ENCODE data around the gene PLA2G2C. TPM values are rescaled to one million over a fixed set of nuclear protein-coding genes. Genes with fewer than 3 reads are reported as not detected.

The PLA2G2C gene
- total RNA-seq, 1 experiment from 2014 or later: not detected

- TF ChIP-seq EMX1 (CRISPR knock-in tag; IDR thresholded peaks at IDR 0.05) (no peak), KAT7 (CRISPR knock-in tag; IDR thresholded peaks at IDR 0.05; ENCODE audit: borderline replicate concordance) (no peak), OVOL2 (CRISPR knock-in tag; IDR thresholded peaks at IDR 0.05; ENCODE audit: borderline replicate concordance) (no peak), ETV6 (CRISPR knock-in tag; IDR thresholded peaks at IDR 0.05) (no peak), FOXK1 (CRISPR knock-in tag; IDR thresholded peaks at IDR 0.05) (no peak)
- TF ChIP-seq, protein P1, sequence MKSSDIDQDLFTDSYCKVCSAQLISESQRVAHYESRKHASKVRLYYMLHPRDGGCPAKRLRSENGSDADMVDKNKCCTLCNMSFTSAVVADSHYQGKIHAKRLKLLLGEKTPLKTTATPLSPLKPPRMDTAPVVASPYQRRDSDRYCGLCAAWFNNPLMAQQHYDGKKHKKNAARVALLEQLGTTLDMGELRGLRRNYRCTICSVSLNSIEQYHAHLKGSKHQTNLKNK (CRISPR knock-in tag; IDR thresholded peaks at IDR 0.05): no peak
These were observed 49.3 kb downstream of the PLA2G2C start (continued) for GRCh38 chr1:20137055-20137454.

DNA sequence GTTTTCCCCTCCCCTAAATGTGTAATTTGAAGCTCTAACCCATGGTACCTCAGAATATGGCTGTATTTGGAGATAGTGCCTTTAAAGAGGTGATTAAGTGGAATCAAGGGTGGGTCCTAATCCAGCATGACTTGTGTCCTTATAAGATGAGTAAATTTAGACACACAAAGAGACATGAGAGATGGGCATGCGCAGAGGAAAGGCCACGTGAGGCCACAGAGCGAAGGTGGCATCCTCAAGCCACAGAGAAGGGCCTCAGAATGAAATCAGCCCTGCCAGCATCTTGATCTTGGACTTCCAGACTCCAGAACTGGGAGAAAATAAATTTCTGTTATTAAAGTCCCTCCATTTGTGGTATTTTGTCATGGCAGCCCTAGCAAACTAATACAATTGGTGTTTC is 50.1 kb downstream of the PLA2G2C start:
- no peak for TF ChIP-seq ZNF532 (CRISPR knock-in tag; IDR thresholded peaks at IDR 0.05; ENCODE audit: borderline replicate concordance)
- TF ChIP-seq JAZF1 (CRISPR knock-in tag; IDR thresholded peaks at IDR 0.05): no peak
- TF ChIP-seq ZNF396 (CRISPR knock-in tag; IDR thresholded peaks at IDR 0.05; ENCODE audit: borderline replicate concordance): no peak
- TF ChIP-seq, protein P2, sequence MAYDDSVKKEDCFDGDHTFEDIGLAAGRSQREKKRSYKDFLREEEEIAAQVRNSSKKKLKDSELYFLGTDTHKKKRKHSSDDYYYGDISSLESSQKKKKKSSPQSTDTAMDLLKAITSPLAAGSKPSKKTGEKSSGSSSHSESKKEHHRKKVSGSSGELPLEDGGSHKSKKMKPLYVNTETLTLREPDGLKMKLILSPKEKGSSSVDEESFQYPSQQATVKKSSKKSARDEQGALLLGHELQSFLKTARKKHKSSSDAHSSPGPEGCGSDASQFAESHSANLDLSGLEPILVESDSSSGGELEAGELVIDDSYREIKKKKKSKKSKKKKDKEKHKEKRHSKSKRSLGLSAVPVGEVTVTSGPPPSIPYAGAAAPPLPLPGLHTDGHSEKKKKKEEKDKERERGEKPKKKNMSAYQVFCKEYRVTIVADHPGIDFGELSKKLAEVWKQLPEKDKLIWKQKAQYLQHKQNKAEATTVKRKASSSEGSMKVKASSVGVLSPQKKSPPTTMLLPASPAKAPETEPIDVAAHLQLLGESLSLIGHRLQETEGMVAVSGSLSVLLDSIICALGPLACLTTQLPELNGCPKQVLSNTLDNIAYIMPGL (CRISPR knock-in tag; IDR thresholded peaks at IDR 0.05): no peak
- no peak for TF ChIP-seq NR2C2 (CRISPR knock-in tag; IDR thresholded peaks at IDR 0.05)
- TF ChIP-seq CTCF (IDR thresholded peaks at IDR 0.05): no peak
- TF ChIP-seq, protein P1 (CRISPR knock-in tag; IDR thresholded peaks at IDR 0.05): no peak
- TF ChIP-seq NR3C1 (CRISPR knock-in tag; conservative IDR thresholded peaks at IDR 0.05; ENCODE audit: low read depth): no peak
- no peak for TF ChIP-seq ZNF671 (CRISPR knock-in tag; IDR thresholded peaks at IDR 0.05)
- no peak for TF ChIP-seq JUN (CRISPR knock-in tag; IDR thresholded peaks at IDR 0.05)
- TF ChIP-seq EMX1 (CRISPR knock-in tag; IDR thresholded peaks at IDR 0.05): no peak
- CTCF ChIA-PET: no interaction called here
- no peak overlapping the region for H3K4me3 Mint-ChIP-seq
- DNase-seq (ENCODE audit: low spot score) (no peak), ATAC-seq (no peak)
- POLR2A ChIA-PET: no interaction called here
- peaks cover 8% of the 10 kb centered on the region for H3K36me3 Mint-ChIP-seq
- H3K27me3 Mint-ChIP-seq (ENCODE audit: low read depth): 0 out of 2 replicates have a peak, but pooled peaks cover 3% of the 10 kb centered on the region
- peaks cover 23% of the 10 kb centered on the region for H3K9me3 Mint-ChIP-seq
- H3K27ac Mint-ChIP-seq: no peak overlapping the region
- H3K4me1 Mint-ChIP-seq: no peaks in the 10 kb centered on the region

GRCh38 chr1:20134995-20135394 is 51.3 kb downstream of the PLA2G2C start:
- no peak overlapping the region for H3K4me3 Mint-ChIP-seq
- H3K9me3 Mint-ChIP-seq: peaks cover 29% of the 10 kb centered on the region
- H3K36me3 Mint-ChIP-seq: peaks cover 12% of the 10 kb centered on the region
- DNase-seq (ENCODE audit: low spot score) (no peak), ATAC-seq (no peak)
- H3K27me3 Mint-ChIP-seq (ENCODE audit: low read depth): 0 out of 2 replicates have a peak, but pooled peaks cover 3% of the 10 kb centered on the region
- ChIA-PET POLR2A (no interaction called here), CTCF (no interaction called here)
- no peaks in the 10 kb centered on the region for H3K4me1 Mint-ChIP-seq
- H3K27ac Mint-ChIP-seq: no peak overlapping the region
- TF ChIP-seq SOX15 (CRISPR knock-in tag; IDR thresholded peaks at IDR 0.05) (no peak), IRF2 (CRISPR knock-in tag; IDR thresholded peaks at IDR 0.05; ENCODE audit: borderline replicate concordance, low read depth) (no peak)
- TF ChIP-seq, protein P3, sequence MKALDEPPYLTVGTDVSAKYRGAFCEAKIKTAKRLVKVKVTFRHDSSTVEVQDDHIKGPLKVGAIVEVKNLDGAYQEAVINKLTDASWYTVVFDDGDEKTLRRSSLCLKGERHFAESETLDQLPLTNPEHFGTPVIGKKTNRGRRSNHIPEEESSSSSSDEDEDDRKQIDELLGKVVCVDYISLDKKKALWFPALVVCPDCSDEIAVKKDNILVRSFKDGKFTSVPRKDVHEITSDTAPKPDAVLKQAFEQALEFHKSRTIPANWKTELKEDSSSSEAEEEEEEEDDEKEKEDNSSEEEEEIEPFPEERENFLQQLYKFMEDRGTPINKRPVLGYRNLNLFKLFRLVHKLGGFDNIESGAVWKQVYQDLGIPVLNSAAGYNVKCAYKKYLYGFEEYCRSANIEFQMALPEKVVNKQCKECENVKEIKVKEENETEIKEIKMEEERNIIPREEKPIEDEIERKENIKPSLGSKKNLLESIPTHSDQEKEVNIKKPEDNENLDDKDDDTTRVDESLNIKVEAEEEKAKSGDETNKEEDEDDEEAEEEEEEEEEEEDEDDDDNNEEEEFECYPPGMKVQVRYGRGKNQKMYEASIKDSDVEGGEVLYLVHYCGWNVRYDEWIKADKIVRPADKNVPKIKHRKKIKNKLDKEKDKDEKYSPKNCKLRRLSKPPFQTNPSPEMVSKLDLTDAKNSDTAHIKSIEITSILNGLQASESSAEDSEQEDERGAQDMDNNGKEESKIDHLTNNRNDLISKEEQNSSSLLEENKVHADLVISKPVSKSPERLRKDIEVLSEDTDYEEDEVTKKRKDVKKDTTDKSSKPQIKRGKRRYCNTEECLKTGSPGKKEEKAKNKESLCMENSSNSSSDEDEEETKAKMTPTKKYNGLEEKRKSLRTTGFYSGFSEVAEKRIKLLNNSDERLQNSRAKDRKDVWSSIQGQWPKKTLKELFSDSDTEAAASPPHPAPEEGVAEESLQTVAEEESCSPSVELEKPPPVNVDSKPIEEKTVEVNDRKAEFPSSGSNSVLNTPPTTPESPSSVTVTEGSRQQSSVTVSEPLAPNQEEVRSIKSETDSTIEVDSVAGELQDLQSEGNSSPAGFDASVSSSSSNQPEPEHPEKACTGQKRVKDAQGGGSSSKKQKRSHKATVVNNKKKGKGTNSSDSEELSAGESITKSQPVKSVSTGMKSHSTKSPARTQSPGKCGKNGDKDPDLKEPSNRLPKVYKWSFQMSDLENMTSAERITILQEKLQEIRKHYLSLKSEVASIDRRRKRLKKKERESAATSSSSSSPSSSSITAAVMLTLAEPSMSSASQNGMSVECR (CRISPR knock-in tag; IDR thresholded peaks at IDR 0.05; ENCODE audit: borderline replicate concordance): no peak

Data from WTC11 (cell line).